ENCODE results near the gene TMEM95.
"Not testable (repeated sequence)": the region's sequence is repeated elsewhere in the genome, so short reads cannot be mapped to it uniquely, and the experiment has no call there.

TMEM95 gene

DNA sequence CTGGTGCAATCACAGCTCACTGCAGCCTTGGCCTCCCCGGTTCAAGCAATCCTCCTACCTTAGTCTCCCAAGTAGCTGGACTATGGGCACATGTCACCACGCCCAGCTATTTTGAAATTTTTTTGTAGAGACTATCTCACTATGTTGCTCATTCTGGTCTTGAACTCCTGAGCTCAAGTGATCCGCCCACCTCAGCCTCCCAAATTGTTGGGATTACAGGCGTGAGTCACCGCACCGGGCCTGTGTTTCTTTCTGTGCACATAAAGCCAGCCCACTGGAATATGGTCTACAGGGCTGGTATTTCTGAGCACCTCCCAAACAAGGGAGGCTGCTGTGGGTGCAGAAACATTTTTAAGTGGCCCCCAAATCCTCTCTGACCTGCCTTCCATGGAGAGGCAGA is 8.4 kb downstream of the TMEM95 start:
- TF ChIP-seq, protein P1, sequence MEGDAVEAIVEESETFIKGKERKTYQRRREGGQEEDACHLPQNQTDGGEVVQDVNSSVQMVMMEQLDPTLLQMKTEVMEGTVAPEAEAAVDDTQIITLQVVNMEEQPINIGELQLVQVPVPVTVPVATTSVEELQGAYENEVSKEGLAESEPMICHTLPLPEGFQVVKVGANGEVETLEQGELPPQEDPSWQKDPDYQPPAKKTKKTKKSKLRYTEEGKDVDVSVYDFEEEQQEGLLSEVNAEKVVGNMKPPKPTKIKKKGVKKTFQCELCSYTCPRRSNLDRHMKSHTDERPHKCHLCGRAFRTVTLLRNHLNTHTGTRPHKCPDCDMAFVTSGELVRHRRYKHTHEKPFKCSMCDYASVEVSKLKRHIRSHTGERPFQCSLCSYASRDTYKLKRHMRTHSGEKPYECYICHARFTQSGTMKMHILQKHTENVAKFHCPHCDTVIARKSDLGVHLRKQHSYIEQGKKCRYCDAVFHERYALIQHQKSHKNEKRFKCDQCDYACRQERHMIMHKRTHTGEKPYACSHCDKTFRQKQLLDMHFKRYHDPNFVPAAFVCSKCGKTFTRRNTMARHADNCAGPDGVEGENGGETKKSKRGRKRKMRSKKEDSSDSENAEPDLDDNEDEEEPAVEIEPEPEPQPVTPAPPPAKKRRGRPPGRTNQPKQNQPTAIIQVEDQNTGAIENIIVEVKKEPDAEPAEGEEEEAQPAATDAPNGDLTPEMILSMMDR (IDR thresholded peaks at IDR 0.05; ENCODE audit: low read depth, low read length), result no peak
- in situ Hi-C loops (cut with HindIII; ENCODE audit: low sequenced_read_pairs), result no loop called here
- no peak overlapping the region for H3K4me3 ChIP-seq (ENCODE audit: low read depth, low read length)
- no peak for DNase-seq (ENCODE audit: low read depth, low spot score)

DNA sequence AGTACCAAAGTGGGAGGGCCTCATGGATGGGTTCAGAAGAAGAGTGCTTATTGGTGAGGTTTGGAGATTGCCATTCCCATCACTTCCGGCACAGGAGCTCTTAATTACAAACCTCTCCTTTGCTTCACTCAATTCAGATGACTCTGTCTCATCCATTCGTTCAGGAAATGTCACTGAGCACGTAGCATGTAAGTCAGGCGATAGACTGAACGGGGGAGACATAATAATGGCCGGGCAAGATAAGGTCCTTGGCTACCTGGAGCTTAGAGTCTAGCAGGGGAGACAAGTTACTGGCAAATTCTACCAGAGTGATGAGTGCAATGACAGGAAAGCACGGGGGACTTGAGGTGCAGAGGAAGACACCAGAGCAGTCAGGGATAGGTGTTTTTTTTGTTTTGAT is 11.0 kb downstream of the TMEM95 start:
- in situ Hi-C loops (cut with HindIII; ENCODE audit: low sequenced_read_pairs); DNase-seq (ENCODE audit: low read depth, low spot score); H3K4me3 ChIP-seq (ENCODE audit: low read depth, low read length): not testable (repeated sequence)

DNA sequence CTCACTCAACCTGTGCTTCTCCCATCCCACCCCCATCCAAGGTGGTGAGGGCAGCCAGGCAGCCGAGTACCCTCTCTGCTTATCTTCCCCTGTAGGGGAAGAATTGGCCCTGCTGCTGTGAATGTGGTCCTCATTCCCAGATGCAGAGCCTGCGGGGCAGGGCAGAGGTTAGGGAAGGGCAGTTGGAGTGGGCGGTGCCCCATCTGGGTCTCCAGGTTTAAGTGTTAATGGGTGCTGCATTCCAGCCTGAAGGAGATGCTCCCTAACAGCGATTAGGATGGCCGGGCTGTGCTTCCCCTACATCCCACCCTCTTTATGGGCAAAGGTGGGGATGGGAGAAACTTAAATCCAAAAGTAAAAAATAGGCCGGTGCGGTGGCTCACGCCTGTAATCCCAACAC is 12.1 kb downstream of the TMEM95 start:
- in situ Hi-C loops (cut with HindIII; ENCODE audit: low sequenced_read_pairs), result no loop called here
- TF ChIP-seq, protein P1 (IDR thresholded peaks at IDR 0.05; ENCODE audit: low read depth, low read length), result no peak
- DNase-seq (ENCODE audit: low read depth, low spot score), result no peak
- H3K4me3 ChIP-seq (ENCODE audit: low read depth, low read length), result no peak overlapping the region

DNA sequence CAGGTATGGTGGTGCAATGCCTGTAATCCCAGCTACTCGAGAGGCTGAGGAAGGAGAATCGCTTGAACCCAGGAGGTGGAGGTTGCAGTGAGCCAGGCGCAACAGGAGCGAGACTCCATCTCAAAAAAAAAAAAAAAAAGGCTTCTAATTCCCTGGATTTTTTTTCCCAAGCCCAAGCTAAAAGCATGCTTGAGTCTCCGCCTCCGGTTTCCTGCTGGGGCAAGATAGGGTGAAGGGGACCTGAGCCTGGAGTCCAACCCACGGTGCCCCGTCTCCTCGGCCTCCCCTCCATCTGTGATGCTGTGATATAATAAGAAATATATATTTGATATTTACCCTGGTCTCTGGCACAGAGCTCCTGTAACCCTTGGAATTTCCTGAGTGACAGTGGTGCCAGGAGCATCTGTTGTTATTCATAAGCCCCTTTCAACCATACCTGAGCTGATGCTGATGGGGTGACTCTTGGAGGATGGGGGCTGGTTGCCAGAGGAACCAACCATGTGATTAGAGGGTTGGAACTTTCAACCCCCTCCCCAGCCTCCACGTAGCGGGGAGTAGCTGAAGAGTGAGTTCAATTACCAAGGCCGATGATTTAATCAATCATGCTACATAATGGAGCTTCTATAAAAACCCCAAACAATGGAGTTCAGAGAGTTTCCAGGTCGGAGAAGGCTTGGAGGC is 13.1 kb downstream of the TMEM95 start:
- TF ChIP-seq, protein P1 (IDR thresholded peaks at IDR 0.05; ENCODE audit: low read depth, low read length), result no peak
- no peak overlapping the region for H3K4me3 ChIP-seq (ENCODE audit: low read depth, low read length)
- no peak for DNase-seq (ENCODE audit: low read depth, low spot score)
- in situ Hi-C loops (cut with HindIII; ENCODE audit: low sequenced_read_pairs), result no loop called here

DNA sequence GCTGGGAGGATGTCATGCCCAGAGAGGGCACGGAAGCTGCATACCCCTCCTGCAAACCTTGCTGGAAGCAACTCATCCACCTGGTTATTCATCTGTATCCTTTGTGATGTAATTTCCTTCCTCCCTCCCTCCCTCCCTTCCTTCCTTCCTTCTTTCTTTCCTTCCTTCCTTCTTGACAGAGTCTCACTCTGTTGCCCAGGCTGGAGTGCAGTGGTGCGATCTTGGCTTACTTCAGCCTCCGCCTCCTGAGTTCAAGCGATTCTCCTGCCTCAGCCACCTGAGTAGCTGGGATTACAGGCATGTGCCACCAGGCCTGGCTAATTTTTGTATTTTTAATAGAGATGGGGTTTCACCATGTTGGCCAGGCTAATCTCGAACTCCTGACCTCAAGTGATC is 13.6 kb downstream of the TMEM95 start:
- H3K4me3 ChIP-seq (ENCODE audit: low read depth, low read length); in situ Hi-C loops (cut with HindIII; ENCODE audit: low sequenced_read_pairs); DNase-seq (ENCODE audit: low read depth, low spot score): not testable (repeated sequence)

DNA sequence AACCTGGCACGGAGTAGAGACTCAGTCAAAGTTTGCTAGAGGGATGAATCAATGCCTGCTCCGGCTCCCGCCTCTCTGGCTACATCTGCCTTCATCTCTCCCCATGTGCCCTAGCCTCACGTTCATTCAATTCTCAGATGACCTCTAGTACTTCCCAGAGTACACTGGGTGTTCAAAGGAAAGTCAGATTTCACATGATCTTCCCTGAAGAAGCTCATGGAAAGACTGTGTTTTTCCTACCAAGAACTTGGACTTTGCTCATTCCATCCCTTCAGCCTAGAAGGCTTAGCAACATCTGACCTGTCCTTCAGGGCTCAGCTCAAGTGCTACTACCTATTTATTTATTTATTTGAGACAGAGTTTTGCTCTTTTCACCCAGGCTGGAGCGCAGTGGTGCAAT is 14.9 kb downstream of the TMEM95 start:
- TF ChIP-seq, protein P1 (IDR thresholded peaks at IDR 0.05; ENCODE audit: low read depth, low read length), result no peak
- no peak overlapping the region for H3K4me3 ChIP-seq (ENCODE audit: low read depth, low read length)
- in situ Hi-C loops (cut with HindIII; ENCODE audit: low sequenced_read_pairs), result no loop called here
- no peak for DNase-seq (ENCODE audit: low read depth, low spot score)

DNA sequence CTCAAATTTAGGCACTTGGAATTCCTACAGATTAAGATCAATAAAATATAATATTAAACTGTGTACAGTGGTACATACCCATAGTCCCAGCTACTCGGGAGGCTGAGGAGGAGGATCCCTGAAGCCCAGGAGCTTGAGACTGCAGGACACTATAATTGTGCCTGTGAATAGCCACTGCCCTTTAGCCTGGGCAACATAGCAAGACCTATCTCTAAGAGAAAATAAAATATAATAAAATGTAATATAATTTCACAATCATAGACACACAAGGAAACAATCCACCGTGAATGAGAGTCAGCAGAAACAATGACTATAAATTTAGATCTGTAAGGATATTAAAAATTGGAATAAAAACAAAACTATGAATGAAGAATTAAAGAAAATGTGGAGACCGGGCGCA is 15.9 kb downstream of the TMEM95 start:
- TF ChIP-seq, protein P1 (IDR thresholded peaks at IDR 0.05; ENCODE audit: low read depth, low read length), result no peak
- in situ Hi-C loops (cut with HindIII; ENCODE audit: low sequenced_read_pairs), result no loop called here
- DNase-seq (ENCODE audit: low read depth, low spot score), result no peak
- no peak overlapping the region for H3K4me3 ChIP-seq (ENCODE audit: low read depth, low read length)

DNA sequence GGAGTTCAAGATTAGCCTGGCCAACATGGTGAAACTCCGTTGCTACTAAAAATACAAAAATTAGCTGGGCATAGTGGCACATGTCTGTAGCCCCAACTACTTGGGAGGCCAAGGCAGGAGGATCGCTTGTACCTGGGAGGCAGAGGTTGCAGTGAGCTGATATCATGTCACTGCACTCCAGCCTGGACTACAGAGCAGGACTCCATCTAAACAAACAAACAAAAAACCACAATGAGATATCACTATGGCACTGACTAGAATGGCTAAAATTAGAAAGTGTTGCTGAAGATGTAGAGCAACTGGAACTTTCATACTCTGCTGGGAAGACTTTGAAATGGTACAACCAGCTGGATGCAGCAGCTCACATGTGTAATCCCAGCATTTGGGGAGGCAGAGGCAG is 19.4 kb downstream of the TMEM95 start:
- in situ Hi-C loops (cut with HindIII; ENCODE audit: low sequenced_read_pairs), result no loop called here
- no peak for DNase-seq (ENCODE audit: low read depth, low spot score)
- TF ChIP-seq, protein P1 (IDR thresholded peaks at IDR 0.05; ENCODE audit: low read depth, low read length), result no peak
- H3K4me3 ChIP-seq (ENCODE audit: low read depth, low read length), result no peak overlapping the region
